DOHH2 (cell line): ENCODE data around the gene RAD51D.

Experiments
- H3F3A ChIP-seq: fragments of 200-600 bp; sonication (generic), shearing (Covaris generic); 2 replicates; pipeline ENCODE4 v1.6.0; 2016; ENCODE audit warnings: antibody characterized with exemption, mild to moderate bottlenecking; ENCODE audit not compliant: control insufficient read depth, insufficient read depth
- H3K27ac ChIP-seq: fragments of 200-600 bp; sonication (generic); 2 replicates; pipeline ENCODE4 v1.5.1; 2014; ENCODE audit warnings: low read depth, mild to moderate bottlenecking, low read length, moderate library complexity
- H3K27me3 ChIP-seq: fragments of 200-600 bp; sonication (generic); 2 replicates; pipeline ENCODE4 v1.6.1; 2014; ENCODE audit warnings: mild to moderate bottlenecking, low read length, mixed read lengths; ENCODE audit not compliant: control insufficient read depth
- H3K36me3 ChIP-seq: fragments of 200-600 bp; sonication (generic); 2 replicates; pipeline ENCODE4 v1.6.1; 2014; ENCODE audit warnings: mild to moderate bottlenecking, low read length, moderate library complexity, mixed read lengths; ENCODE audit not compliant: control insufficient read depth
- H3K4me1 ChIP-seq: fragments of 200-600 bp; sonication (generic); 2 replicates; pipeline ENCODE4 v1.6.1; 2014; ENCODE audit warnings: mild to moderate bottlenecking, low read length, mixed read lengths; ENCODE audit not compliant: control insufficient read depth
- H3K4me2 ChIP-seq: fragments of 200-600 bp; sonication (generic); 2 replicates; pipeline ENCODE4 v1.6.0; 2014; ENCODE audit warnings: mild to moderate bottlenecking, low read length, moderate library complexity
- H3K4me3 ChIP-seq: fragments of 200-600 bp; sonication (generic); 2 replicates; pipeline ENCODE4 v1.5.1; 2014; ENCODE audit warnings: mild to moderate bottlenecking, low read length, mixed read lengths
- H3K79me2 ChIP-seq: fragments of 200-600 bp; sonication (generic); 2 replicates; pipeline ENCODE4 v1.6.1; 2014; ENCODE audit warnings: mild to moderate bottlenecking, low read length, mixed read lengths; ENCODE audit not compliant: control insufficient read depth
- H3K9me2 ChIP-seq: fragments of 200-600 bp; sonication (generic); replicated peaks from 2 replicates; pipeline ENCODE4 v1.6.1; 2014; ENCODE audit warnings: mild to moderate bottlenecking, low read length, mixed read lengths; ENCODE audit not compliant: control insufficient read depth
- H3K9me3 ChIP-seq: fragments of 200-600 bp; sonication (generic); 2 replicates; pipeline ENCODE4 v1.6.1; 2014; ENCODE audit warnings: antibody characterized with exemption, low read length, mixed read lengths; ENCODE audit not compliant: control insufficient read depth, insufficient read depth
- H4K20me1 ChIP-seq: fragments of 200-600 bp; sonication (generic); 2 replicates; pipeline ENCODE4 v1.6.0; 2014; ENCODE audit warnings: low read depth, mild to moderate bottlenecking, antibody characterized with exemption, low read length, moderate library complexity; ENCODE audit not compliant: control insufficient read depth, insufficient read depth
- CTCF ChIP-seq: fragments of 200-600 bp; sonication (generic); IDR thresholded peaks from one replicate; pipeline ENCODE4 v1.5.1; 2014; ENCODE audit warnings: antibody characterized with exemption, mild to moderate bottlenecking, low read depth, low read length; ENCODE audit not compliant: poor library complexity, severe bottlenecking
- EZH2phosphoT487 ChIP-seq: fragments of 200-600 bp; sonication (generic); IDR thresholded peaks from 2 replicates; pipeline ENCODE4 v1.6.1; 2017; ENCODE audit warnings: borderline replicate concordance, mild to moderate bottlenecking, antibody characterized with exemption, low read length, moderate library complexity, mixed read lengths

Gene RAD51D

GRCh38 chr17:35073991-35074627 is 45.6 kb downstream of the RAD51D start:
- no peaks in the 10 kb centered on the region for H3K27me3 ChIP-seq
- no peak overlapping the region for H3K4me2 ChIP-seq
- TF ChIP-seq CTCF: no peak
- no peak for TF ChIP-seq EZH2phosphoT487
- H3K36me3 ChIP-seq: no peaks in the 10 kb centered on the region
- no peaks in the 10 kb centered on the region for H3K9me3 ChIP-seq
- H3K4me1 ChIP-seq: peaks cover 5% of the 10 kb centered on the region; the same call in 1 of the 2 replicates
- H4K20me1 ChIP-seq: no peaks in the 10 kb centered on the region
- no peaks in the 10 kb centered on the region for H3K9me2 ChIP-seq
- H3K4me3 ChIP-seq: no peak overlapping the region
- no peaks in the 10 kb centered on the region for H3K79me2 ChIP-seq
- H3F3A ChIP-seq: no peaks in the 10 kb centered on the region
- no peak overlapping the region for H3K27ac ChIP-seq

- Histone ChIP-seq H3K4me3 (no peak overlapping the region), H3K27ac (no peak overlapping the region), H3K4me2 (no peak overlapping the region), H3F3A (no peaks in the 10 kb centered on the region), H3K27me3 (no peaks in the 10 kb centered on the region), H3K79me2 (no peaks in the 10 kb centered on the region), H4K20me1 (no peaks in the 10 kb centered on the region), H3K36me3 (no peaks in the 10 kb centered on the region), H3K4me1 (peaks cover 5% of the 10 kb centered on the region; the same call in 1 of the 2 replicates), H3K9me3 (no peaks in the 10 kb centered on the region), H3K9me2 (no peaks in the 10 kb centered on the region)
- no peak for TF ChIP-seq EZH2phosphoT487
- TF ChIP-seq CTCF: no peak
Observed at GRCh38 chr17:35073183-35073790, 46.4 kb downstream of the RAD51D start.

- H4K20me1 ChIP-seq: no peaks in the 10 kb centered on the region
- H3K27ac ChIP-seq: no peak overlapping the region
- no peaks in the 10 kb centered on the region for H3K79me2 ChIP-seq
- H3F3A ChIP-seq: no peaks in the 10 kb centered on the region
- H3K36me3 ChIP-seq: no peaks in the 10 kb centered on the region
- peaks cover 5% of the 10 kb centered on the region; the same call in 1 of the 2 replicates for H3K4me1 ChIP-seq
- no peaks in the 10 kb centered on the region for H3K9me2 ChIP-seq
- no peaks in the 10 kb centered on the region for H3K9me3 ChIP-seq
- H3K27me3 ChIP-seq: no peaks in the 10 kb centered on the region
- no peak overlapping the region for H3K4me3 ChIP-seq
- TF ChIP-seq CTCF: no peak
- TF ChIP-seq EZH2phosphoT487: no peak
- no peak overlapping the region for H3K4me2 ChIP-seq
Observed at GRCh38 chr17:35069311-35069710, 50.3 kb downstream of the RAD51D start.
